Fibroblast of pulmonary artery (primary cell): ENCODE results near the gene COQ6.

ENCODE experiments used
- DNase-seq: peaks from one replicate; pipeline ENCODE4 v3.0.0-alpha.2; 2010; ENCODE audit warnings: low read depth
- H3K4me3 ChIP-seq: replicated peaks from 2 replicates; pipeline ENCODE4 v1.5.1; 2011; ENCODE audit warnings: low read depth, mild to moderate bottlenecking, control low read depth, low read length, moderate library complexity
- TF ChIP-seq, protein P1 (sequence below): IDR thresholded peaks from 2 replicates; pipeline ENCODE4 v1.5.1; 2011; ENCODE audit warnings: mild to moderate bottlenecking, control low read depth, low read length, inconsistent platforms; ENCODE audit errors: missing control alignments

Gene COQ6

DNA sequence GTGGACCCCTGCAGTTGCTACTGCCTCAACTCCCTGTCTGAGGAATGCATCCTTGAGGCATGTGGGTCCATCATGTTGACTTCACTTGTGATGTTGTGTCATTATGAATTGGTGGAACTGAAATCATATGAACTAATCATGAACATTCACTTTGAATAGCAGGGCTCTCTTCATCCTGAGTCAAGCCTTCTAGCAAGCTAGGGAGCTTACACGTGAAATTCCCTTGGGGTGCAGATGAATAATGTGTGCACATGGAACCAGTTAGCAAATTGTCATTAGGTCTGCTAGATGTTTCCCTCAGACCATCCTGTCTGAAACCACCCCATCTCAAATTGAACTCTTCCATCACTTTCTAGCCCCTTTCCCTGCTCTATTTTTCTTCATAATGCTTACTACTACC is 3.6 kb downstream of the COQ6 start:
- TF ChIP-seq, protein P1, sequence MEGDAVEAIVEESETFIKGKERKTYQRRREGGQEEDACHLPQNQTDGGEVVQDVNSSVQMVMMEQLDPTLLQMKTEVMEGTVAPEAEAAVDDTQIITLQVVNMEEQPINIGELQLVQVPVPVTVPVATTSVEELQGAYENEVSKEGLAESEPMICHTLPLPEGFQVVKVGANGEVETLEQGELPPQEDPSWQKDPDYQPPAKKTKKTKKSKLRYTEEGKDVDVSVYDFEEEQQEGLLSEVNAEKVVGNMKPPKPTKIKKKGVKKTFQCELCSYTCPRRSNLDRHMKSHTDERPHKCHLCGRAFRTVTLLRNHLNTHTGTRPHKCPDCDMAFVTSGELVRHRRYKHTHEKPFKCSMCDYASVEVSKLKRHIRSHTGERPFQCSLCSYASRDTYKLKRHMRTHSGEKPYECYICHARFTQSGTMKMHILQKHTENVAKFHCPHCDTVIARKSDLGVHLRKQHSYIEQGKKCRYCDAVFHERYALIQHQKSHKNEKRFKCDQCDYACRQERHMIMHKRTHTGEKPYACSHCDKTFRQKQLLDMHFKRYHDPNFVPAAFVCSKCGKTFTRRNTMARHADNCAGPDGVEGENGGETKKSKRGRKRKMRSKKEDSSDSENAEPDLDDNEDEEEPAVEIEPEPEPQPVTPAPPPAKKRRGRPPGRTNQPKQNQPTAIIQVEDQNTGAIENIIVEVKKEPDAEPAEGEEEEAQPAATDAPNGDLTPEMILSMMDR = no peak
- no peak for DNase-seq
- H3K4me3 ChIP-seq = no peak overlapping the region

DNA sequence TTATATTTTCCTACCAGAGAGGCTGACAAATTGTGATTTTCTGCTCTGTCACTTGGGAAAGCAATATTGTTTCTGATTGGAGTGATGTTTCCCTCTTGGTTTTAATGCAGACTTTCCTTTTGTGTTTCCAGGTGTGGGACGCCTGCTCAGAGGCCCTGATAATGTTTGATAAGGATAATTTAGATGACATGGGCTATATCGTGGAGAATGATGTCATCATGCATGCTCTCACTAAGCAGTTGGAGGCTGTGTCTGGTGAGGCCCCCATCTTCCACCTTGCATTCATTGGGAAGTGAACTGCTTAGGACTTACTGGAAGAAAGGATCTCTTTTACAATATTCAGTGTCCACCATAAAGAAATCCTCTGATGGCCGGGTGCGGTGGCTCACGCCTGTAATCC is 5.6 kb downstream of the COQ6 start:
- TF ChIP-seq, protein P1 = no peak
- no peak for DNase-seq
- H3K4me3 ChIP-seq = no peak overlapping the region

DNA sequence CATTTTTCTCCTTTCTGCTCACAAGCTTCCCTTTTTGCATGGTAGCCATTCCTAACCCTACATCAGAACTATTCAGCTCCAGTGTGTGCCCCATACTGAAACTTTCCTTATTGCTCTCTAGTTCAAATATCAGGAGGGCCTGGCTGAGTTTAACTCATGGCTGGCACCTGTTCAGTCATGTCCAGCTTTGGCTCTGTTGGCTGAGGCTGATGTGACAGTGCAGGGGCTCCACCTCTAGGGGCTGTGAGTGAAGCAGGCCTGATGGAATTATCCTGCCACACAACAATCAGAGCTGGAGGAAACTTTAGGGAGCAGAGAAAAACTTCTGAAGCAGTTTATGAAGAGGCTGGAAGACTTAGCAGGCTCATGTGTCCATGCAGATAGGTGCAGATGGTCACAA is 8.5 kb downstream of the COQ6 start:
- TF ChIP-seq, protein P1 = no peak
- H3K4me3 ChIP-seq = no peak overlapping the region
- DNase-seq = no peak

DNA sequence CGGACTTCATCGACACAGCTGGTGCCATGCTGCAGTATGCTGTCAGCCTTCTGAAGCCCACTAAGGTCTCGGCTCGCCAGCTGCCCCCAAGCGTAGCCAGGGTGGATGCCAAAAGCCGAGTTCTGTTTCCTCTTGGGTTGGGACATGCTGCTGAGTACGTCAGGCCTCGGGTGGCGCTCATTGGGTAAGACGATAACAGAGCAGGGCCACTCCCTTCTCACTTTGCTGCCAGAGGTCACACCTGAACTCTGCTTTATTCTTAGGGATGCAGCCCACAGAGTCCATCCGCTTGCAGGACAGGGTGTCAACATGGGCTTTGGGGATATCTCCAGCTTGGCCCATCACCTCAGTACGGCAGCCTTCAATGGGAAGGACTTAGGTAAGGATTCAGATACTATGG is 11.1 kb downstream of the COQ6 start:
- TF ChIP-seq, protein P1 = no peak
- no peak for DNase-seq
- no peak overlapping the region for H3K4me3 ChIP-seq

DNA sequence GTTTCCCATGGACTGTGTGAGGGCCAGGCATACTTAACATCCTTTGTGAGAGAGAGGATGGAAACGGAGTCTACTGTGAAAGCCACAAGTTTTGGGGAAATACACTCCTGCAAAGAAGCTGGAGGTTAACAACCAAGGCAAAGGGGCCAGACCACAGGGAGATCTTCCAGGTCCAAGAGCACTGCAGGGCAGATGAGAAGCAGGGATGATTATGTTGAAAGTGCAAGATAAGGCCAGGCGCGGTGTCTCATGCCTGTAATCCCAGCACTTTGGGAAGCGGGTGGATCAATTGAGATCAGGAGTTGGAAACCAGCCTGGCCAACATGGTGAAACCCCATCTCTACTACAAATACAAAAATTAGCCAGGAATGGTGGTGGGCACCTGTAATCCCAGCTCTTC is 15.1 kb downstream of the COQ6 start:
- no peak overlapping the region for H3K4me3 ChIP-seq
- TF ChIP-seq, protein P1 = no peak
- no peak for DNase-seq

DNA sequence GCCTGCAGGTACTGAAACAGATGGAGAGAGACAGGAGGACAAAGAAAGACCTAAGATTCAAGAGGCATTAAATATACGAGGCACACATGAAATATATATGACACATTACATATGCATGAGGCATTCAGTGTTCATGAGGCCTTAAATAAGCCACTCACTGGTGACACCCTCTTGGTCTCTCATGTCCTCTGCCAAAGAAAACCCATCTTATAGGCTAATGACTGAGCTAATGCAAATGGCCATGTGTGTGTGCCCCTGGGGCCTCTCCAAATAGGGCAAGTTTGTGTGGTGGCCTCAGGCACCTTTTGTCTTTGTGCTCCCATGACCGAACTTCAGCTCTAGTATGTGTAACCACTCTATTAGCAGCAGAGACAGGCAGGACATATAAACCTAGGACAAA is 18.8 kb downstream of the COQ6 start:
- H3K4me3 ChIP-seq = no peak overlapping the region
- TF ChIP-seq, protein P1 = no peak
- DNase-seq = no peak

DNA sequence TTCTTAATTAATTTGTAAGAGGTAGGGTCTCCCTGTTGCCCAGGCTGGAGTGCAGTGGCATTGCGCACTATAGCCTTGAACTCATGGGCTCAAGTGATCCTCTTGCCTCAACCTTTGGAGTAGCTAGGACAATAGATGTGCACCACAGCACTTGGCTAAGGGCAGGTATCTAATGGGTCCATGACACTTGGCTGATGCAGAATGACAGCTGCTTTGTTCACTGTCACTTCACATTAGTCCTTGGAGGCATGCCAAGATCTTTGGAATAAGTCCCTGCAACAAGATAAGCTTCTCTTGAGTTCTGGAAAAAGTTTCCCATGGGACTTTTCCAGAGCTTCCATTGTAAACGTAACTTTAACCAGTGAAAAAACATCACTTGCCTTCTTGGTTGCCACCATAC is 23.4 kb downstream of the COQ6 start:
- DNase-seq = no peak
- TF ChIP-seq, protein P1 = no peak
- no peak overlapping the region for H3K4me3 ChIP-seq
